NCI-H1436 treated with DMSO at 0.1 percent for 48 hours (cell line): Measurements from ENCODE around the gene GLI1.
"Not testable (repeated sequence)": the region's sequence is repeated elsewhere in the genome, so short reads cannot be mapped to it uniquely, and the experiment has no call there.

Experiments
- DNase-seq: peaks from one replicate; lab custom pipeline; 2025; lab: John Stamatoyannopoulos, UW

Gene GLI1

DNA sequence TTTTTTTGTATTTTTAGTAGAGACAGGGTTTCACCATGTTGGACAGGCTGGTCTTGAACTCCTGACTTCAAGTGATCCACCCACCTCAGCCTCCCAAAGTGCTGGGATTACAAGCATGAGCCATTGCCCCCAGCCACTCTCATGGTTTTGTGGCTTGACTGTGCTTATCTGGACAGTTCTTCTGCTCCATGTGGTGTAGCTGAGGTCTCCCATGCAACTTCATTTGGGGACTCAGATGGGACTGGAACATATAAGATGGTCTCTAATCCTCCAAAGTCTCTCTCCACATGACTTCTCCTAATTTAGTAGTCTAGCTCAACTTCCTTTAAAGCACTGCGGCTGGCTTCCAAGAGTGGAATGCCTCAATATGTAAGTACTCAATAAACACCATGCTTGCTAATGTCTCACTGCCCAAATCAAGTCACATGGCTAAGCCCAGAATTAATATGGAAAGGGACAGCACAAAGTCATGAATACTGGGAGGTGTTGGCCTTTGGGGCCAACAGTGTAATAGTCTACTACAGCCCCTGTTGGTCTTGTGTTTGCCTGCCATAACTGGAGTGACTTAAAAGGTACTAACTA, 17.6 kb upstream of the GLI1 start:
- no peak for DNase-seq

DNA sequence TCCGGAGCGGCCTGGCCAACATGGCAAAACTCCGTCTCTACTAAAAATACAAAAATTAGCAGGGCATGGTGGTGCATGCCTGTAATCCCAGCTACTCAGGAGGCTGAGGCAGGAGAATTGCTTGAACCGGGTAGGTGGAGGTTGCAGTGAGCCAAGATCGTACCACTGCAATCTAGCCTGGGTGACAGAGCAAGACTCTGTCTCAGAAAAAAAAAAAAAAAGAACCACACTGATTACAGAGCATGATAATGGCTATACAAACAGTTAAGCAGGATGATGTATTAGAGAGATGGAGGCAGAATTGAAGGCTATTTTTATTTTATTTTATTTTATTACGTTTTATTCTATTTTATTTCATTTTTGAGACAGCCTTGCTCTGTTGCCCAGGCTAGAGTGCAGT, 15.2 kb upstream of the GLI1 start:
- DNase-seq: not testable (repeated sequence)

DNA sequence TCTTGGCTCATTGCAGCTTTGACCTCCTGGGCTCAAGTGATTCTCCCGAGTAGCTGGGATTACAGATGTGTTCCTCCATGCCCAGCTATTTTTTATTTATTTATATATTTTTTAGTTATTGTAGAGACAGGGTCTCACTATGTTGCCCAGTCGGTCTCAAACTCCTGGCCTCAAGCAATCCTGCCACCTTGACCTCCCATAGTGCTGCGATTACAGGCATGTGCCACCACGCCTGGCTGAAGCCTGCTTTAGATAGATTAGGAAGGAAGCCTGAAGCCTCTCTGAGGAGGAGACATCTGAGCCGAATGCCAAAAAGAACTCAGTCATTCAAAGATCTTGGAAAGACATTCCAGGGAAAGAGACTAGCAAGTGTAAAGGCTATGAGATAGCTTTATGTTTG, 14.8 kb upstream of the GLI1 start:
- DNase-seq: no peak

DNA sequence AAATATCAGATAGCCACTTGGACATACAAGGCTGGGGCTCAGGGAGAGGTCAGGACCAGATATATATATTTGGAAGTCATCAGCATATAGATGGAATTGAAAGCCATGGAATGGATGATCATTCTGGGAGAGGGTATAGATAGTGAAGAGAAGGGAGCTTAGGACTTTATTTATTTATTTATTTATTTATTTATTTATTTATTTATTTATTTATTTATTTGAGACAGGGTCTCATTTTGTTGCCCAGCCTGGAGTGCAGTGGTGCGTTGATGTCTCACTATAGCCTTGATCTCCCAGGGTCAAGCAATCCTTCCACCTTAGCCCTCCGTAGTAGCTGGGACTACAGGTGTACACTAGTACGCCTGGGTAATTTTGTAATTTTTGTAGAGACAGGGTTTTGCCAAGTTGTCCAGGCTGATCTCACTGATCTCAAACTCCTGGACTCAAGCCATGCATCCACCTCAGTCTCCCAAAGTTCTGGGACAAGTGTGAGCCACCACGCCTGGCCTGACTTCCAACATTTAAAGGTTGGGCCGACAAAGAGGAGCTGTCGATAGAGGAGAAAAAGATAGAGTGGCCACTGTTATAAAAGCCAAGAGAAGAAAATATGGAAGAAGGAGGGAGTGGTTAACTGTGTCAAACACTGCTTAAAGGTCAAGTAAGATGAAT, 13.2 kb upstream of the GLI1 start:
- DNase-seq: no peak

DNA sequence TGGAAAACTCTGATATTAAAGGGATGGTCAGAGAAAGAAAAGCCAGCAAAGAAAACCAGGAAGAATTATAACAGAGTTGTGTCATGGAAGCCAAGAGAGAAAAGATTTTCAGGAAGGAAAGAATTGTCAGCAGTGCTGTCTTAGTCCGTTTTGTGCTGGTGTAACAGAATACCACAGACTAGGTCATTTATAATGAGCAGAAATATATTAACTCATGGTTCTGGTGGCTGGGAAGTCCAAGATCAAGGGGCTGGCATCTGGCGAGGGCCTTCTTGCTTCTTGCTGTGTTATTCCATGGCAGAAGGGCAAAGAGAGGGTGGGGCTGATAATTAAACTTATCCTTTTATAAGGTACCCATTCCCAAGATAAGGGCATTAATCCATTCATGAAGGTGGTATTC, 10.9 kb upstream of the GLI1 start:
- no peak for DNase-seq

DNA sequence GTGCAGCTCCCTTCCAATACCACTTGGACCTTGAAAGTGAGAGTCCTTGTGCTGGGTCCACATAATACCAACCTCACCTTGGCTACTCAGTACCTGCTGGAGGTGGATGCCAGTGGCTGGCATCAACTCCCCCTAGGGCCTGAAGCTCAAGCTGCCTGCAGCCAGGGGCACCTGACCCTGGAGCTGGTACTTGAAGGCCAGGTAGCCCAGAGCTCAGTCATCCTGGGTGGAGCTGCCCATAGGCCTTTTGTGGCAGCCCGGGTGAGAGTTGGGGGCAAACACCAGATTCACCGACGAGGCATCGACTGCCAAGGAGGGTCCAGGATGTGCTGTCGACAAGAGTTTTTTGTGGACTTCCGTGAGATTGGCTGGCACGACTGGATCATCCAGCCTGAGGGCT, 10.2 kb upstream of the GLI1 start:
- DNase-seq: no peak

DNA sequence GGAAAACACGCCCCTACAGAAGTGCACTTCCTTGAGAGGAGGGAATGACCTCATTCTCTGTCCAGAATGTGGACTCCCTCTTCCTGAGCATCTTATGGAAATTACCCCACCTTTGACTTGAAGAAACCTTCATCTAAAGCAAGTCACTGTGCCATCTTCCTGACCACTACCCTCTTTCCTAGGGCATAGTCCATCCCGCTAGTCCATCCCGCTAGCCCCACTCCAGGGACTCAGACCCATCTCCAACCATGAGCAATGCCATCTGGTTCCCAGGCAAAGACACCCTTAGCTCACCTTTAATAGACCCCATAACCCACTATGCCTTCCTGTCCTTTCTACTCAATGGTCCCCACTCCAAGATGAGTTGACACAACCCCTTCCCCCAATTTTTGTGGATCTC, 9.5 kb upstream of the GLI1 start:
- no peak for DNase-seq

DNA sequence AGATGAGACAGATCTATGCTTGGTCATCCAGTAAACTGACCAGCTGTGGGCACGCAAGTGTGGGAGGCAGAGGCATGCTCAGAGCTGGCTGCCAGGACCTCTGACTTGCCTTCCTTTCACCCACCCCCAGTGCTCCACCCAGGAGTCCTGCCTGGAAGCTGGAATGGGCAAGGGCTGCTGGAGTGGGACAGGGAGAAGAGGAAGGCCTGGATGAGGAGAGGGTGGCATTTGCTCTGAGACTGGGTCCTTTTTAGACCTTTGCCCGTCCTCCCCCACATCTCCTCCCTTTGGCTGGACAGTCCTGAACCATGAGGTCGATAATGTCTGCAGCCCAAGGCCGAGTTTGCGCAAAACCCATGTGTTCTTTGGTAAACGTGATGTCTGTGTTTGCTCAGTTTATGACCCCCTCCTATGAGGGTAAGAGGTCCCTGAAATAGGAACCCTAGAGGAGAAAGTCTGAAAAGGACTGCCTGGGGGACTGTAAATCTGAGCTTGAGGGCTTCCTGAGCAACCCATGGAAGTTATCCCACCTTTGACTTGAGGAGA, 8.3 kb upstream of the GLI1 start:
- no peak for DNase-seq

DNA sequence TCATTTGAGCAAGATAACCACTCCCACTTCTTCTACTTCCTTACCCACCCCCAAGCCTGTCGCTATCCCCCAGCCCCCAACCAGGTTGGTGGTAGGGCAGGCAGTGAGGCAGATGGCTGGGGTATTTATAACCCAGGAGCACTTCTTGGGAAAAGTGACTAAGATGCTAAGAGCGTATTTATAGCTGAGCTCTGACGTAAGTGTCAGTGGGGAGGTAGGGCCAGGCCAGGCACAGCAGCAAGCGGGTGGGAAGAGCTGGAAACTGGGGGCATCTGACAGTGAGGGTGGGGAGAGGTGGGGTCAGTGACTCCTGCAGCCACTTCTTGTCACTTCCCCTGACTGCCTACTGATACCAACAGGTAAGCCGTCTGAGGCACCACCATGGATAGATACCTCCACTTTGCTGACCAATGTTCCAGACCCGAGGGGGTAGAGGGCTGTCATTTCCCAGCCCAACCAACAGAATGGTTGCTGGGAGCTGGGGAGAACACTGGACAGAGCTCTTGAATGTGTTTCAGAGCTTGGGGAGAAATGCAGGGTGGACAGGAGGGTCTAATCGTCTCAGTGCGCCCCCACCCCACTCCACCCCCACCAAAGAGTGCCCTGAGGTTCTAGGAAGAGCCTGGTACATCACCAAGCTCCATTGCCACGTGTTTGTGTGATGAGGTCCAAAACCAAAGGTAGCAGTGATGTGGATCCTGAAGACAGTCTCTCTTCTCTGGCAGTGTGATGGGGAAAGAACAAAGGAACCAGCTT, 7.2 kb upstream of the GLI1 start:
- DNase-seq: no peak

DNA sequence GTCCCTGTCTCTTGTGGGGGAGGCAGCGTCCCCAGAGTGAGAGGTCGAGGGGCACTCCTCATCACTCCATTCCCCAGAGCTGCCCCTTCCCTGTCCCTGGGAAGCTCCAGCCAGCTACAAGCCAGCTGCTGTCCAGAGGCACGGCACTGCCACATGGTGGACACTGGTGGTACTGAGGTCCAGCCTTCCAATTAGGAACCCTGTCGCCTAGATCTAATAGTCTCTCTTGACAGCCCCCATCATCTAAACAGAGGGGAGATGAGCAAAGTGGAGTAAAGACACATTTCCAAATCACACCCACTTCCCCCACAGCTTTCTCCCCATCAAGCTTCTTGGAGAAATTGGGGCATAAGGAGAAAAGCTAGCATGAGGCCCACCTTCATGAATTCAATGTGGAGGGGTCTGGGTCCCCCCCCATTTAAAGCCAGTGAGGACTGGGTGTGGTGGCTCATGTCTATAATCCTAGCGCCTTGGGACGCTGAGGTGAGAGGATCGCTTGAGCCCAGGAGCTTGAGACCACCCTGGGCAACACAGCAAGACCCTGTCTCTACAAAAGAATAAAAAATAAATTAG, 6.6 kb upstream of the GLI1 start:
- DNase-seq: no peak

DNA sequence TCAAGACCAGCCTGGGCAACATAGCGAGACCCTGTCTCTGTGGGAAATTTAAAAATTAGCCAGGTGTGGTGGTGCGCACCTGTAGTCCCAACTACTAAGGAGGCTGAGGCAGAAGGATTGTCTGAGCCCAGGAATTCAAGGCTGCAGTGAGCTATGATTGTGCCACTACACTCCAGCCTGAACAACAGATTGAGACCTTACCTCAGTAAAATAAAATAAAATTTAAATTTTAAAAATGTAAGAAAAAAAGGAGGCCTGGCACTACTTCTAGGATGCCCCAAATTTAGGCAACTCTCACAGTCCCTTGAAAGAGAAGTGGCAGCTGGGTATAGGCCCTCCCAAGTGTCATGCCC, 5.4 kb upstream of the GLI1 start:
- DNase-seq: no peak

DNA sequence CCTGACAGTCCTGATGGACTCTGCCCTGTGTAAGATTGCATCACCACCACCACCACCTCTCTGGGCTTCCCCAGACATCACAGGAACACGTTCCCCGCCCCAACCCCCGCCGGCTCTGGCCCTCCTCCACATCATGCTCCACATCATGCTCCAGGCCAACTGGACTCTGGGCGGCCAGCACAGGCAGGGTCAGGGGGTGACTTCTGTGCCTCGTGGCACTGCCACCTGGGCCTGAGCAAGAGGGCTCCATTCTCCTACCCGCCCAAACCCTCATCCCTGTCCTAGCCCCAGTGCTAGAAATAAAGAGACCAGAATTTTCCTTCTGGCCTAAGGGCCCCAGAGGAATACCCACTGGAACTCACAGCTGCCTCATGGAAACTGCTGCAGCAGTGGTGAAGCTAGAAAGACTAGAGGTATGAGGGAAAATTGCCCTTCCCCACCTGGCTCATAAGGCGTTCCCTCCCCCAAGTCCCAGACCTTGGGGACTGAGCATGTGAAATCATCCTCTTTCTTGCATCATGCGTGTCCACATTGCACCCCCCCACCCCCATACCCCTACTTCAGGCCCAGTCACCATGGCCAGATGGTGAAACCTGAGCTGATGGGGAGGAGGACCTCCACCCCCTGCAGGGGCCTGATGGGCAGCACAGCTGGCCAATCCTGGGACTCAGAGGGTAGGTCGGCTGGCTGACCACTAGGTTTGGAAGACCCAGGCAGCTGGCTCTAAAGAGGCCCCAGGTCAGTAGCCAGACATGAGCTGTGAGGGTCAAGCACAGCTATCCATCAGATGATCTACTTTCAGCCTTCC, 4.8 kb upstream of the GLI1 start, which contains the start of gene INHBE:
INHBE (plus strand) TSS at position 742 of the 808 bp plus-strand sequence. CDS start 230 bp downstream, outside the sequence.
- DNase-seq: no peak

DNA sequence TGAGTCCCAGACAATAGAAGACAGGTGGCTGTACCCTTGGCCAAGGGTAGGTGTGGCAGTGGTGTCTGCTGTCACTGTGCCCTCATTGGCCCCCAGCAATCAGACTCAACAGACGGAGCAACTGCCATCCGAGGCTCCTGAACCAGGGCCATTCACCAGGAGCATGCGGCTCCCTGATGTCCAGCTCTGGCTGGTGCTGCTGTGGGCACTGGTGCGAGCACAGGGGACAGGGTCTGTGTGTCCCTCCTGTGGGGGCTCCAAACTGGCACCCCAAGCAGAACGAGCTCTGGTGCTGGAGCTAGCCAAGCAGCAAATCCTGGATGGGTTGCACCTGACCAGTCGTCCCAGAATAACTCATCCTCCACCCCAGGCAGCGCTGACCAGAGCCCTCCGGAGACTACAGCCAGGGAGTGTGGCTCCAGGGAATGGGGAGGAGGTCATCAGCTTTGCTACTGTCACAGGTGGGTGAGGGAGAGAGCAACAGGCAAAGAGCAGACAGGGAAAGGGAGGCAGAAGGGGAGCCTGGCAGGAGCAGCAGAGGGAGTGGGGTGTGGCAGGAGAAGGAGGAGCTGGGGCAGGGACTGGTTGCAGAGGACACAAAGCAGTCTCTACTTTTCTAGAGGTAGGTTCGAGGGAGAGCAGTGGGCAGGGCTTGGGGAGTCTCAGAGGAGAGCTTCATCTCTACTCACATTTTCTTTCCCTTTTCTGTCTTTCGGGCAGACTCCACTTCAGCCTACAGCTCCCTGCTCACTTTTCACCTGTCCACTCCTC, 4.0 kb upstream of the GLI1 start:
- no peak for DNase-seq

DNA sequence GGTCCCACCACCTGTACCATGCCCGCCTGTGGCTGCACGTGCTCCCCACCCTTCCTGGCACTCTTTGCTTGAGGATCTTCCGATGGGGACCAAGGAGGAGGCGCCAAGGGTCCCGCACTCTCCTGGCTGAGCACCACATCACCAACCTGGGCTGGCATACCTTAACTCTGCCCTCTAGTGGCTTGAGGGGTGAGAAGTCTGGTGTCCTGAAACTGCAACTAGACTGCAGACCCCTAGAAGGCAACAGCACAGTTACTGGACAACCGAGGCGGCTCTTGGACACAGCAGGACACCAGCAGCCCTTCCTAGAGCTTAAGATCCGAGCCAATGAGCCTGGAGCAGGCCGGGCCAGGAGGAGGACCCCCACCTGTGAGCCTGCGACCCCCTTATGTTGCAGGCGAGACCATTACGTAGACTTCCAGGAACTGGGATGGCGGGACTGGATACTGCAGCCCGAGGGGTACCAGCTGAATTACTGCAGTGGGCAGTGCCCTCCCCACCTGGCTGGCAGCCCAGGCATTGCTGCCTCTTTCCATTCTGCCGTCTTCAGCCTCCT, 3.4 kb upstream of the GLI1 start:
- DNase-seq: no peak

DNA sequence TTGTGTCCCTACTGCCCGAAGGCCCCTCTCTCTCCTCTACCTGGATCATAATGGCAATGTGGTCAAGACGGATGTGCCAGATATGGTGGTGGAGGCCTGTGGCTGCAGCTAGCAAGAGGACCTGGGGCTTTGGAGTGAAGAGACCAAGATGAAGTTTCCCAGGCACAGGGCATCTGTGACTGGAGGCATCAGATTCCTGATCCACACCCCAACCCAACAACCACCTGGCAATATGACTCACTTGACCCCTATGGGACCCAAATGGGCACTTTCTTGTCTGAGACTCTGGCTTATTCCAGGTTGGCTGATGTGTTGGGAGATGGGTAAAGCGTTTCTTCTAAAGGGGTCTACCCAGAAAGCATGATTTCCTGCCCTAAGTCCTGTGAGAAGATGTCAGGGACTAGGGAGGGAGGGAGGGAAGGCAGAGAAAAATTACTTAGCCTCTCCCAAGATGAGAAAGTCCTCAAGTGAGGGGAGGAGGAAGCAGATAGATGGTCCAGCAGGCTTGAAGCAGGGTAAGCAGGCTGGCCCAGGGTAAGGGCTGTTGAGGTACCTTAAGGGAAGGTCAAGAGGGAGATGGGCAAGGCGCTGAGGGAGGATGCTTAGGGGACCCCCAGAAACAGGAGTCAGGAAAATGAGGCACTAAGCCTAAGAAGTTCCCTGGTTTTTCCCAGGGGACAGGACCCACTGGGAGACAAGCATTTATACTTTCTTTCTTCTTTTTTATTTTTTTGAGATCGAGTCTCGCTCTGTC, 2.7 kb upstream of the GLI1 start:
- DNase-seq: no peak

DNA sequence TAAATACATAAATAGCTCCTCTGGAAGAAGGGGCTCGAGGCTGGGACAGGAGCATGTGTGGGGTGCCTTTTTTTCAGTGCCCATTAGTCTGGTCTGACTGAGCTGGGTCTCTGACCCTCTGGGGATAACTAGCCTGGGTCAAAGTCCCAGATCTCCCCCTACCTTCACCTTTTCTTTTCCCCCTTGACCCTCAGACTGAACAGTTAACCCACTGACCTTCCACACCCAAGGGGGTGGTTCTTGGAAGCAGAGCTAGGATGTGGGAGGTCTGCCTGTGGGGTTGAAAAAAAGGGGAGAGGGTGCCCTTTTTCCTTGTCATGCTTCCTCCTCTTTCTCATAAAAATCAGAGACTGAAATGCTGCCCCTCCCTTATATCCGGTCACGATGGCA, 925 bp upstream of the GLI1 start:
- DNase-seq: no peak

DNA sequence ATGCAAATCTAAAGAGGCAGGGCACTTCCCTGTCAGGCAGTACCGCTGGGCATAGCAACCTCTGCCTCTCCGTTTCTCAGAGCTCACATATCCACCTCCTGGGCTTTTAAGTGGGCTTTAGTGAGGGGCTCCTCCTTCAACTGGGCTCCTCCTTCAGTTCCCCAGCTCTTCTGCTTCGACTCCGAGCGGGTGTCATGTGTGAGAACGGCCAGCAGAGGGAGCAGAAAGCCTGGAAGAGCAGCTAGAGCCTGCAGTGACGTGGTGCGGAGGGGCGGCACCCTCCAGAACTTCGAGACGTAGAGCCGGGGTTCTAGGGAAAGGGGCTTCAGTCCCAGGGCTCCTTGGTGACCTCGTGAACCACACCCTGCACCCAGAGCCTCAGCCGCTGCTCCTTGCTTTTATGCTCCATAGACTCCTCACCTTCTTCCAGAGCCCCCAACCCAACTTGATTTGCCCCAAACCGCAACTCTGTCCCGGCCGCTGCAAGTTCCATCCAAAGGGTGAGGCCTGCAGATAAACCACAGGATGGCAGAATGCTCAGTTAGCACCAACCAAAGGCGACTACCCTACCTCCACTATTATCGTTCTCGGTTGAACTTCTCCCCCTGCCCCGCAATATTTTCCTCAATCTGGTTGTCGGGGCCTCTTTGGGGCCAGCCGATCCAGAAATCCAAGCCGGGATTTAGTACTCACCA, 383 bp upstream of the GLI1 start:
- peak; percentile 67 for DNase-seq

DNA sequence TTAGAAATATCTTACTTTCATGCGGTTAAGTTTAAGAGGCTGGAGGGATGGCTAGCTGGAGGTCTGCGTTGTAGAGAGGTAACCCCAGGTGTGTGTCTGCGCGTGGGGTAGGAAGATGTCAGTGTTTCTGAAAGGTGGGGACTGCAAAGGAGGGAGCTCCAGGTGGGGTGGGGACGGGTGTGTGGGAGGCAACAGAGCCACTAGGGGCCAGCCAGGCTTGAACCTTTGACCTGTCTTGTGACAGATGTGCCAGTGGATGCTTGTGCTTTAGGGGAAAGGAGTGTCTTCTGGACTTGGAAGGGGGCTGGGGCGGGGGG, 841 bp downstream of the GLI1 start:
- no peak for DNase-seq

DNA sequence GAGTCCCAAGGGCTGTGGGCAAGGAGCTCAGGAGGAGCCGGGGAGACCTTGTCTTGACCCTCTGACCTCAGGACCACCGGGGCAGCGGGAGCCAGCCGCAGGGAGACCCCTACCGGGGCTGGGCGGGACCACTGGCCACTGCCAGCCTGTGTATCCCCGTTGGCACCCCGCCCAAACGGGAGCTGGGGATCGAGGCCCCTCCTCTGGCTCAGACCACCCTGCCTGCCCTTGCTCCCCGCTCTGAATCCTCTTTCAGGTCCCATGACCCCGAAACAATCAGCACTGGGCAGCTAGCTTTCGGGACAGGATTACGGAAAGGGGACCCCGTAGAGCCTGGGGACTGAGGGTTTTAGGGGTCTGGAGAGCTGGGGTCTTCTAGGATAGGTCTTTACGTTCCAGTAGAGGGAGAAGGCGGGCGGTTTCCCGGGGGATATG, 1.3 kb downstream of the GLI1 start:
- no peak for DNase-seq
